Measurements from ENCODE around the gene PDGFA.

PDGFA gene

GRCh38 chr7:521221-522070, 1.8 kb upstream of the PDGFA start:
- in situ Hi-C loops (cut with MboI; ENCODE audit: low sequenced_read_pairs, unreplicated experiment) = no loop called here
- TF ChIP-seq CTCF (IDR thresholded peaks at IDR 0.05; ENCODE audit: borderline replicate concordance, control extremely low read depth, extremely low read depth, insufficient read depth, missing control alignments) = no peak
- peak; percentile 84 for DNase-seq (ENCODE audit: low spot score)

- DNase-seq (ENCODE audit: low spot score) = no peak
- TF ChIP-seq CTCF (IDR thresholded peaks at IDR 0.05; ENCODE audit: borderline replicate concordance, control extremely low read depth, extremely low read depth, insufficient read depth, missing control alignments) = peak; percentile 14
- in situ Hi-C loops (cut with MboI; ENCODE audit: low sequenced_read_pairs, unreplicated experiment) = no loop called here
Measured at GRCh38 chr7:520503-521161, 986 bp upstream of the PDGFA start.

- in situ Hi-C loops (cut with MboI; ENCODE audit: low sequenced_read_pairs, unreplicated experiment) = no loop called here
- TF ChIP-seq CTCF (IDR thresholded peaks at IDR 0.05; ENCODE audit: borderline replicate concordance, control extremely low read depth, extremely low read depth, insufficient read depth, missing control alignments) = no peak
- DNase-seq (ENCODE audit: low spot score) = peak; percentile 73
Measured at GRCh38 chr7:518630-519483, 789 bp downstream of the PDGFA start.

GRCh38 chr7:517774-518629, 1.6 kb downstream of the PDGFA start:
- DNase-seq (ENCODE audit: low spot score) = no peak
- no peak for TF ChIP-seq CTCF (IDR thresholded peaks at IDR 0.05; ENCODE audit: borderline replicate concordance, control extremely low read depth, extremely low read depth, insufficient read depth, missing control alignments)
- in situ Hi-C loops (cut with MboI; ENCODE audit: low sequenced_read_pairs, unreplicated experiment) = no loop called here

- in situ Hi-C loops (cut with MboI; ENCODE audit: low sequenced_read_pairs, unreplicated experiment) = no loop called here
- TF ChIP-seq CTCF (IDR thresholded peaks at IDR 0.05; ENCODE audit: borderline replicate concordance, control extremely low read depth, extremely low read depth, insufficient read depth, missing control alignments) = no peak
- no peak for DNase-seq (ENCODE audit: low spot score)
Measured at GRCh38 chr7:516606-517456, 2.8 kb downstream of the PDGFA start.
